Suprapubic skin (tissue), 4 donors: ENCODE results near the gene LYAR. TPM values are rescaled to one million over a fixed set of nuclear protein-coding genes. Genes with fewer than 3 reads are reported as not detected.
A peak's percentile ranks its signal among the peaks of the same experiment; 100 is the strongest.

Source experiments
- DNase-seq, 2 donors: peaks; one replicate each; pipeline ENCODE4 v3.0.0-alpha.2; 2019; ENCODE audit warnings: low spot score in 2 of 2
- H3K27ac ChIP-seq: fragments of 200-600 bp; sonication (generic); one replicate; pipeline ENCODE4 v1.5.1; 2019
- H3K27me3 ChIP-seq: fragments of 200-600 bp; sonication (generic); one replicate; pipeline ENCODE4 v1.5.1; 2019
- H3K36me3 ChIP-seq: fragments of 200-600 bp; sonication (generic); one replicate; pipeline ENCODE4 v1.5.1; 2019
- H3K4me1 ChIP-seq: fragments of 200-600 bp; sonication (generic); one replicate; pipeline ENCODE4 v1.5.1; 2019
- H3K4me3 ChIP-seq: fragments of 200-600 bp; sonication (generic); one replicate; pipeline ENCODE4 v1.5.1; 2019; ENCODE audit warnings: mild to moderate bottlenecking
- H3K9me3 ChIP-seq: fragments of 200-600 bp; sonication (generic); one replicate; pipeline ENCODE4 v1.5.1; 2019
- EP300 ChIP-seq: sonication (generic); formaldehyde crosslinking; IDR thresholded peaks from one replicate; pipeline ENCODE4 v1.6.1; 2017; ENCODE audit warnings: antibody characterized with exemption
- POLR2A ChIP-seq, 2 donors: fragments of 450-650 bp; IDR thresholded peaks; one replicate each; pipeline ENCODE4 v1.6.1; 2017; ENCODE audit warnings: antibody characterized with exemption in 2 of 2, mild to moderate bottlenecking in 2 of 2, moderate library complexity in 2 of 2
- POLR2AphosphoS5 ChIP-seq, 3 donors: sonication (generic); formaldehyde crosslinking; IDR thresholded peaks; one replicate each; pipeline ENCODE4 v1.6.1; 2017; ENCODE audit warnings: antibody characterized with exemption in 3 of 3
- WGBS: methylation state at CpG from one replicate; pipeline ENCODE4 v1.1.5; 2018; 5-methylcytosine and 5-hydroxymethylcytosine counted together
- total RNA-seq, 4 donors: library from RNA; depleted of rRNA; stranded (reverse); fragments of >200 nt; gene quantifications; one replicate each; pipeline ENCODE4 v1.1.0, GENCODE V29; 2016
- TF ChIP-seq, protein P1 (sequence below), 2 donors: fragments of 200-600 bp in 1 of 2; fragments of 450-650 bp in 1 of 2; sonication (generic) in 1 of 2; IDR thresholded peaks; one replicate each; pipeline ENCODE4 v1.5.1; 2016 to 2019; ENCODE audit warnings: antibody characterized with exemption in 2 of 2, mild to moderate bottlenecking in 1 of 2, moderate library complexity in 1 of 2

The LYAR gene
- total RNA-seq, 4 donors from 2014 or later = 7.9 to 12.8 (median 10.7) TPM

DNA sequence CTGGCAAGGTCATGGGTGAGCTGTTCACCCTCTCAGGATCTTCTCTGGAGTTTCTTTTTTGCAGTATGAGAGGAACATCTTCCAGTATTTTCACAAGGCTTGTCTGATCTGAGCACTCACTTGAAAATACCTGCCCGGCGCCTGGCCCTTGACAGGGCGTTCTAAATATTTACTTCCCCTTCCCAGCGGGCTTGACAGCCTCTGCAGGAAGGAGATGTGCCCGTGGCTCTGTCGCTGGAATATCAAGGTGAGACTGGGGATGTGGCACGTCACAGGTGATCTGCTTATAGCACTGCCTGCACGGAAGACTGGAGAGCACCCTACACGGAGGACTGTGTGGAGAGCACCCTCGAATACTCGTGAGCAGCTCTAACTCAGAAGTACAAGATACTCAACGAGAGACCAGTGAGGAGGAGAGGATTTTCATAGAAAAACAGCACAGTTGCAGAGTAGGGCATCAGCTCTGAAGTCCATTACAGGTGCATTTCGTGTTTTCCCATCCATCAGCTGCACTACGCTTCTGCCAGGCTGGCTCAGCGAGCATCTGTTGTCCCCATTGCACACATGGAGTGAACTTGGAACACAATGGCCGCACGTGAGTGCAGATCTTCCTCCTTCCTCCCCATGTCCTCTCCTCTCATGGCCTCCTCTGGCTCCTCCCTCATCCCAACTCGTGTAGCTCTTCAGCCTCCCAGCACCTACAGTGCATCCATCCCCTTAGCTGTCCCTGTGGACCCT lies 32.2 kb upstream of the LYAR start:
- no peak overlapping the region for H3K27ac ChIP-seq
- WGBS = 86% methylated on average over 18 of the region's 18 CpGs
- no peaks in the 10 kb centered on the region for H3K4me1 ChIP-seq
- TF ChIP-seq POLR2AphosphoS5 (IDR thresholded peaks at IDR 0.05) (no peak), EP300 (no peak), POLR2A (IDR thresholded peaks at IDR 0.05) (no peak)
- TF ChIP-seq, protein P1, sequence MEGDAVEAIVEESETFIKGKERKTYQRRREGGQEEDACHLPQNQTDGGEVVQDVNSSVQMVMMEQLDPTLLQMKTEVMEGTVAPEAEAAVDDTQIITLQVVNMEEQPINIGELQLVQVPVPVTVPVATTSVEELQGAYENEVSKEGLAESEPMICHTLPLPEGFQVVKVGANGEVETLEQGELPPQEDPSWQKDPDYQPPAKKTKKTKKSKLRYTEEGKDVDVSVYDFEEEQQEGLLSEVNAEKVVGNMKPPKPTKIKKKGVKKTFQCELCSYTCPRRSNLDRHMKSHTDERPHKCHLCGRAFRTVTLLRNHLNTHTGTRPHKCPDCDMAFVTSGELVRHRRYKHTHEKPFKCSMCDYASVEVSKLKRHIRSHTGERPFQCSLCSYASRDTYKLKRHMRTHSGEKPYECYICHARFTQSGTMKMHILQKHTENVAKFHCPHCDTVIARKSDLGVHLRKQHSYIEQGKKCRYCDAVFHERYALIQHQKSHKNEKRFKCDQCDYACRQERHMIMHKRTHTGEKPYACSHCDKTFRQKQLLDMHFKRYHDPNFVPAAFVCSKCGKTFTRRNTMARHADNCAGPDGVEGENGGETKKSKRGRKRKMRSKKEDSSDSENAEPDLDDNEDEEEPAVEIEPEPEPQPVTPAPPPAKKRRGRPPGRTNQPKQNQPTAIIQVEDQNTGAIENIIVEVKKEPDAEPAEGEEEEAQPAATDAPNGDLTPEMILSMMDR (IDR thresholded peaks at IDR 0.05) = no peak
- H3K27me3 ChIP-seq = no peaks in the 10 kb centered on the region
- peaks cover 41% of the 10 kb centered on the region for H3K36me3 ChIP-seq
- H3K4me3 ChIP-seq = no peak overlapping the region
- peak in 1 of 2 donors; percentile 25 for DNase-seq
- no peaks in the 10 kb centered on the region for H3K9me3 ChIP-seq

DNA sequence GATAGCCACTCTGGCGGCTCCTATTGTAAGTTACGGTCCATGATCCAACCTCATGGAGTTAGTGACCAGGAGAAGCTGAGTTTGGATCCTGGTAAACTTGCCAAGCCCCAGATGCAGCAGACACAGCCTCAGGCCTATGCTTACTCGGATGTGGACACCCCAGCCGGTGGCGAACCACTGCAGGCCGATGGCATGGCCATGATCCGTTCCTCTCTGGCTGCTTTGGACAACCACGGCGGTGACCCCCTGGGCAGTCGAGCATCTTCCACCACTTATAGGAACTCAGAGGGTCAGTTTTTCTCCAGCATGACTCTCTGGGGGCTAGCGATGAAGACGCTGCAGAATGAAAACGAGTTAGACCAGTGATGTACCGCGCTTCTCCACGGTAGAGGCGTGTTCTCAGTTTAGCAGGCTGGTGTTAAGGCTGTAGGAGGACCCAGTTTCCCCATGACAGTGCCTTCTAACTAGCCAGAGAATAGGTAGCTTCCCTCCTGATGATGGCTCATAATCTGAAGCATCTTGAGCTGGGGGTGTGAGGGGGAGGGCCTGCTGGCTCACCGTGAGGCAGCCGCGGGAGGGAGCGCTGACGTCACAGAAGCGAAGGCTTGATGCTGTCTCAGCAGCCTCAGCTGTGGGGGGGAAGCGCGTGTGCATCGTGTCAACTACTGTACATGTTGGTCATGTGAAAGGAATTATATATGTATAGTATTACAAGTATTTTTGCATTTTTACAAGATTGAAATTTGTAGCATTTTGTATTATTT lies 31.2 kb upstream of the LYAR start:
- no peak for TF ChIP-seq POLR2A (IDR thresholded peaks at IDR 0.05)
- no peak for TF ChIP-seq EP300
- TF ChIP-seq, protein P1 (IDR thresholded peaks at IDR 0.05) = no peak
- no peaks in the 10 kb centered on the region for H3K4me1 ChIP-seq
- DNase-seq = peak in 1 of 2 donors; percentile 38
- H3K9me3 ChIP-seq = no peaks in the 10 kb centered on the region
- H3K27me3 ChIP-seq = no peaks in the 10 kb centered on the region
- no peak overlapping the region for H3K4me3 ChIP-seq
- WGBS = 93% methylated on average over 26 of the region's 26 CpGs
- no peak overlapping the region for H3K27ac ChIP-seq
- peaks cover 51% of the 10 kb centered on the region for H3K36me3 ChIP-seq

DNA sequence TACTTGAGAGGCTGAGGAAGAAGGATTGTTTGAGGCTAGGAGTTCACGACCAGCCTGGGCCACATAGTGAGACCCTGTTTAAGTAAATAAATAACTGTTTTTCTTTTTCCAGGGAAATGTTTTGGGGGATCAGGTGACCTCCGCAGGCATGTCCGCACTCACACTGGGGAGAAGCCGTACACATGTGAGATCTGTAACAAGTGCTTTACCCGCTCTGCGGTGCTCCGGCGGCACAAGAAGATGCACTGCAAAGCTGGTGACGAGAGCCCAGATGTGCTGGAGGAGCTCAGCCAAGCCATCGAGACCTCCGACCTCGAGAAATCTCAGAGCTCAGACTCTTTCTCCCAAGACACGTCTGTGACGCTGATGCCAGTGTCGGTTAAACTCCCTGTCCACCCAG lies 30.6 kb upstream of the LYAR start:
- no peaks in the 10 kb centered on the region for H3K4me1 ChIP-seq
- H3K9me3 ChIP-seq = no peaks in the 10 kb centered on the region
- no peaks in the 10 kb centered on the region for H3K27me3 ChIP-seq
- no peak overlapping the region for H3K4me3 ChIP-seq
- DNase-seq = peak; percentile 45 to 52
- 92% methylated on average over 15 of the region's 15 CpGs for WGBS
- TF ChIP-seq POLR2A (IDR thresholded peaks at IDR 0.05) (no peak), POLR2AphosphoS5 (IDR thresholded peaks at IDR 0.05) (no peak), EP300 (no peak)
- TF ChIP-seq, protein P1 (IDR thresholded peaks at IDR 0.05) = no peak
- peaks cover 57% of the 10 kb centered on the region for H3K36me3 ChIP-seq
- no peak overlapping the region for H3K27ac ChIP-seq

DNA sequence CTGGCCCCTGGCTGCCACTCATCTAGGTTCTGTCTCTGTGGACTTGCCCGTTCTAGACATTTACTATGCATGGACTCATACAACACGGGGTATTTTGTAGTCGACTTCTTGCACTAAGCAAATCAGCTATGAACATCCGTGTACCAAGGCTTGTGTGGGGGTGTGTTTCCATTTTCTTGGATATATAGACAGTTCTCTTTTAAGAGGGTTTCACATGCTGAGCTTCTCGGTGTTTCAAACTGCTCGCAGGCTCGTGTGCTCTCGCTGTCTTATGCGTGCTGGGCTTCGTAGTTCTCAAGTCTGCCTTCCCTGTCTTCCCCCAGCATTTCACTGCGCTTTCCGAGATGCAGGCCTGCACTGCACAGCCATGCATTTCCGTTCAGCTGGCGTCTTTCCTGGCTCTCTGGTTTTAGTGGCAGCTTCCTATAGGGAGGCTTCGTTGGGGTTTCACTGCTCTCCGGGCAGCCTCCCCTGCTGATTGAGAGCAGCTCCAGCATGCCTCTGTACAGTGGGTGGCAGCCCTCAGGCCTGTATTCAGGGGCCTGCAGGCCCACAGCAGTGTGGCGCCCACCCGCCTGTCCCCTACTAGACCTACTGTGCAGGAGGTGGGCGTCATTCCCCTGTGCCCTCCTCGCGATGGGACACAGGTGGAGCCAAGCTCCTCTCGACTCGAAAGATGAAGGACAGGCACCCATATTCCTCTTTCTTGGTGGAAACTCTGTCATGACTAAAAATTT lies 27.7 kb upstream of the LYAR start:
- Histone ChIP-seq H3K4me3 (no peak overlapping the region), H3K4me1 (no peaks in the 10 kb centered on the region), H3K9me3 (no peaks in the 10 kb centered on the region), H3K27me3 (no peaks in the 10 kb centered on the region), H3K27ac (no peak overlapping the region), H3K36me3 (peaks cover 84% of the 10 kb centered on the region)
- TF ChIP-seq EP300 = no peak
- TF ChIP-seq POLR2AphosphoS5 (IDR thresholded peaks at IDR 0.05) = no peak
- TF ChIP-seq, protein P1 (IDR thresholded peaks at IDR 0.05) = no peak
- no peak for TF ChIP-seq POLR2A (IDR thresholded peaks at IDR 0.05)
- 92% methylated on average over 22 of the region's 23 CpGs for WGBS
- DNase-seq = peak; percentile 19 to 44

DNA sequence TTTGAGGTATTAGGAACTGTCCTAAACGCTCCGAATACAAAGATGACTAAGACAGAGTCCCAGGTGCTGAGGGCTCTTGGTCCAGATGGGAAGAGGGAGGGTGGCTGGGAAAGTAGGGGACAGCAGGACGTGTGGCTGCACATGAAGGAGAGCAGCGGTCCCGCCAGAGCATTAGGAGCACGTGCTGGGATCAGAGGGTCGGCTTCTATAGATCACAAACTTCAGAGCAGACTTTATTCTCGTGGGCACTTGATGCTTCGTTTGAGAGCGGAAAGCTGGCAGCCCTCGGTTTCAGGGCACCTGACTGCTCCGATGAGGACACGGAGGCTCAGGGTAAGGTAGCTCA lies 26.2 kb upstream of the LYAR start:
- H3K4me3 ChIP-seq = no peak overlapping the region
- H3K36me3 ChIP-seq = peaks cover 75% of the 10 kb centered on the region
- no peaks in the 10 kb centered on the region for H3K9me3 ChIP-seq
- TF ChIP-seq POLR2AphosphoS5 (IDR thresholded peaks at IDR 0.05) (no peak), POLR2A (IDR thresholded peaks at IDR 0.05) (no peak), EP300 (no peak)
- TF ChIP-seq, protein P1 (IDR thresholded peaks at IDR 0.05) = no peak
- no peaks in the 10 kb centered on the region for H3K4me1 ChIP-seq
- DNase-seq = peak; percentile 19 to 50
- no peak overlapping the region for H3K27ac ChIP-seq
- H3K27me3 ChIP-seq = no peaks in the 10 kb centered on the region
- 95% methylated on average over 13 of the region's 13 CpGs for WGBS
